ENCODE results near the gene ALPK1. TPM values are rescaled to one million over a fixed set of nuclear protein-coding genes. Genes with fewer than 3 reads are reported as not detected.

The ALPK1 gene
- polyA plus RNA-seq, 2 of the 4 experiments (the other 2 are of a cell fraction), result 3.5 to 15.9 TPM

- no peak for FAIRE-seq
- ChIA-PET CTCF (no interaction called here), POLR2A (no interaction called here)
- TF ChIP-seq, protein P1, sequence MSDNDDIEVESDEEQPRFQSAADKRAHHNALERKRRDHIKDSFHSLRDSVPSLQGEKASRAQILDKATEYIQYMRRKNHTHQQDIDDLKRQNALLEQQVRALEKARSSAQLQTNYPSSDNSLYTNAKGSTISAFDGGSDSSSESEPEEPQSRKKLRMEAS (IDR thresholded peaks at IDR 0.05), result no peak
- no peak for TF ChIP-seq MAFK (IDR thresholded peaks at IDR 0.05; ENCODE audit: partially characterized antibody)
- no peak for TF ChIP-seq RAD21 (conservative IDR thresholded peaks at IDR 0.05 in 1 of 2, IDR thresholded peaks at IDR 0.05 in 1 of 2)
- no peak for TF ChIP-seq SREBF2 (IDR thresholded peaks at IDR 0.05)
- no peak for TF ChIP-seq MYC (IDR thresholded peaks at IDR 0.05; ENCODE audit: borderline replicate concordance, low read length)
- no peak for DNase-seq (ENCODE audit: low read depth in 1 of 2, low spot score in 1 of 2)
- Histone ChIP-seq H3K27ac (no peak overlapping the region), H3K9me3 (no peaks in the 10 kb centered on the region), H3K4me1 (no peaks in the 10 kb centered on the region), H3K4me2 (no peak overlapping the region), H3K4me3 (no peak overlapping the region)
- 83% methylated on average over 3 of the region's 3 CpGs for WGBS (ENCODE audit: missing lambda C conversion rate)
- no peak for ATAC-seq
Measured at GRCh38 chr4:112378243-112378620, 81.1 kb downstream of the ALPK1 start.

DNA sequence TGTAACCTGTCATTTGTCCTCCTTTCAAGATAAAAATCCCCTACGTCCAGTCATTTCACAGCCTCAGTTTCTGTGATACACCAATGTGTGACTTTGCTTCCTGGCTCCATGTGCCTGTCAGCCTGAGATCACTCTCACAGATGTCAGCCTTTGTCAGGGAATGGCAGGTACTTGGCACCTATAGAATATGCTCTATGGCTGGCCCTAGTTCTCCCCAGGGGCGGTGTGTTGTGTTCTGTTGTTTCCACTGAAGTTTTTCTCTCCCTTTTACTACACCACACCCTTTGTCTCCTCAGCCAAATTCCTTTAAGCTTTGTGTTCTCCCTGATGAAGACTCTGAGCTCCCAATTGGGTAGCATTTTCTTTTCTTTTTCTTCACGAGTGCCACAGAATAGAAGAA is 81.7 kb downstream of the ALPK1 start:
- ATAC-seq, result no peak
- H3K27ac ChIP-seq, result no peak overlapping the region
- ChIA-PET POLR2A (no interaction called here), CTCF (no interaction called here)
- H3K4me2 ChIP-seq, result no peak overlapping the region
- no peaks in the 10 kb centered on the region for H3K4me1 ChIP-seq
- no peak for TF ChIP-seq HOXB13 (CRISPR knock-in tag; IDR thresholded peaks at IDR 0.05; ENCODE audit: low read depth)
- no peak for TF ChIP-seq ZNF302 (CRISPR knock-in tag; IDR thresholded peaks at IDR 0.05)
- no peak for TF ChIP-seq KDM1A (IDR thresholded peaks at IDR 0.05; ENCODE audit: low read depth)
- TF ChIP-seq, protein P2, sequence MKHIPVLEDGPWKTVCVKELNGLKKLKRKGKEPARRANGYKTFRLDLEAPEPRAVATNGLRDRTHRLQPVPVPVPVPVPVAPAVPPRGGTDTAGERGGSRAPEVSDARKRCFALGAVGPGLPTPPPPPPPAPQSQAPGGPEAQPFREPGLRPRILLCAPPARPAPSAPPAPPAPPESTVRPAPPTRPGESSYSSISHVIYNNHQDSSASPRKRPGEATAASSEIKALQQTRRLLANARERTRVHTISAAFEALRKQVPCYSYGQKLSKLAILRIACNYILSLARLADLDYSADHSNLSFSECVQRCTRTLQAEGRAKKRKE (CRISPR knock-in tag; IDR thresholded peaks at IDR 0.05; ENCODE audit: low read depth), result no peak
- TF ChIP-seq ZFP36 (IDR thresholded peaks at IDR 0.05; ENCODE audit: borderline replicate concordance, partially characterized antibody), result no peak
- no peak for TF ChIP-seq HOXA7 (CRISPR knock-in tag; IDR thresholded peaks at IDR 0.05)
- no peak for TF ChIP-seq RAD21 (conservative IDR thresholded peaks at IDR 0.05 in 1 of 2, IDR thresholded peaks at IDR 0.05 in 1 of 2)
- TF ChIP-seq RARB (CRISPR knock-in tag; IDR thresholded peaks at IDR 0.05), result no peak
- TF ChIP-seq NR3C1 (IDR thresholded peaks at IDR 0.05), result no peak
- TF ChIP-seq, protein P3, sequence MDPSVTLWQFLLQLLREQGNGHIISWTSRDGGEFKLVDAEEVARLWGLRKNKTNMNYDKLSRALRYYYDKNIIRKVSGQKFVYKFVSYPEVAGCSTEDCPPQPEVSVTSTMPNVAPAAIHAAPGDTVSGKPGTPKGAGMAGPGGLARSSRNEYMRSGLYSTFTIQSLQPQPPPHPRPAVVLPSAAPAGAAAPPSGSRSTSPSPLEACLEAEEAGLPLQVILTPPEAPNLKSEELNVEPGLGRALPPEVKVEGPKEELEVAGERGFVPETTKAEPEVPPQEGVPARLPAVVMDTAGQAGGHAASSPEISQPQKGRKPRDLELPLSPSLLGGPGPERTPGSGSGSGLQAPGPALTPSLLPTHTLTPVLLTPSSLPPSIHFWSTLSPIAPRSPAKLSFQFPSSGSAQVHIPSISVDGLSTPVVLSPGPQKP (IDR thresholded peaks at IDR 0.05; ENCODE audit: low read depth, low read length), result no peak
- no peak for TF ChIP-seq KDM5A (IDR thresholded peaks at IDR 0.05)
- no peak for TF ChIP-seq SREBF2 (IDR thresholded peaks at IDR 0.05)
- no peak for TF ChIP-seq ESRRA (IDR thresholded peaks at IDR 0.05; ENCODE audit: borderline replicate concordance, low read length)
- TF ChIP-seq, protein P1 (IDR thresholded peaks at IDR 0.05), result no peak
- TF ChIP-seq CBX8 (IDR thresholded peaks at IDR 0.05), result no peak
- no peak for TF ChIP-seq FOSB (CRISPR knock-in tag; IDR thresholded peaks at IDR 0.05)
- TF ChIP-seq HOXB5 (CRISPR knock-in tag; IDR thresholded peaks at IDR 0.05), result no peak
- TF ChIP-seq ZC3H11A (IDR thresholded peaks at IDR 0.05), result no peak
- TF ChIP-seq TFCP2L1 (CRISPR knock-in tag; IDR thresholded peaks at IDR 0.05), result no peak
- no peak for FAIRE-seq
- no peak for DNase-seq (ENCODE audit: low read depth in 1 of 2, low spot score in 1 of 2)
- no peak overlapping the region for H3K4me3 ChIP-seq
- WGBS (ENCODE audit: missing lambda C conversion rate), result 83% methylated on average over 3 of the region's 3 CpGs
- no peaks in the 10 kb centered on the region for H3K9me3 ChIP-seq

GRCh38 chr4:112379306-112379705 is 82.1 kb downstream of the ALPK1 start:
- H3K27ac ChIP-seq, result no peak overlapping the region
- H3K4me2 ChIP-seq, result no peak overlapping the region
- CTCF ChIA-PET, result no interaction called here
- no peak for DNase-seq (ENCODE audit: low read depth in 1 of 2, low spot score in 1 of 2)
- H3K4me3 ChIP-seq, result no peak overlapping the region
- POLR2A ChIA-PET, result no interaction called here
- no peaks in the 10 kb centered on the region for H3K4me1 ChIP-seq
- TF ChIP-seq ZNF302 (CRISPR knock-in tag; IDR thresholded peaks at IDR 0.05) (no peak), ZC3H11A (IDR thresholded peaks at IDR 0.05) (no peak), RFX5 (IDR thresholded peaks at IDR 0.05) (no peak), CBX8 (IDR thresholded peaks at IDR 0.05) (no peak)
- H3K9me3 ChIP-seq, result no peaks in the 10 kb centered on the region
- no peak for FAIRE-seq
- WGBS (ENCODE audit: missing lambda C conversion rate), result 89% methylated on average over 26 of the region's 26 CpGs
- no peak for ATAC-seq

Measured in A549 (cell line).